GM21528 (cell line): Measurements from ENCODE around the gene APOB.
"Not testable (repeated sequence)": the region's sequence is repeated elsewhere in the genome, so short reads cannot be mapped to it uniquely, and the experiment has no call there.

ENCODE experiments used
- ATAC-seq: cut with Tn5 transposase; IDR thresholded peaks from one replicate; pipeline ENCODE4 v1.9.1; 2021; ENCODE audit warnings: mild to moderate bottlenecking, moderate library complexity; ENCODE audit not compliant: unreplicated experiment, low FRiP score

APOB gene

GRCh38 chr2:21035282-21035973 lies 8.4 kb downstream of the APOB start:
- no peak for ATAC-seq

- no peak for ATAC-seq
Measured at GRCh38 chr2:21034972-21035279, 8.9 kb downstream of the APOB start.

- no peak for ATAC-seq
Measured at GRCh38 chr2:21034156-21034971, 9.5 kb downstream of the APOB start.

- no peak for ATAC-seq
Measured at GRCh38 chr2:21033237-21034155, 10.4 kb downstream of the APOB start.

- ATAC-seq, result no peak
Measured at GRCh38 chr2:21032338-21033236, 11.3 kb downstream of the APOB start.

GRCh38 chr2:21030983-21031968 lies 12.6 kb downstream of the APOB start:
- no peak for ATAC-seq

- no peak for ATAC-seq
Measured at GRCh38 chr2:21029519-21029918, 14.4 kb downstream of the APOB start.

GRCh38 chr2:21028951-21029350 lies 14.9 kb downstream of the APOB start:
- ATAC-seq, result not testable (repeated sequence)

- ATAC-seq, result no peak
Measured at GRCh38 chr2:21028021-21028947, 15.6 kb downstream of the APOB start.

- ATAC-seq, result no peak
Measured at GRCh38 chr2:21026479-21027282, 17.2 kb downstream of the APOB start.

- ATAC-seq, result no peak
Measured at GRCh38 chr2:21025690-21026478, 18.0 kb downstream of the APOB start.

GRCh38 chr2:21024722-21025389 lies 19.0 kb downstream of the APOB start:
- ATAC-seq, result no peak

- ATAC-seq, result no peak
Measured at GRCh38 chr2:21024198-21024597, 19.7 kb downstream of the APOB start.

GRCh38 chr2:21023419-21024181 lies 20.3 kb downstream of the APOB start:
- ATAC-seq, result no peak

- ATAC-seq, result no peak
Measured at GRCh38 chr2:21022792-21023367, 21.0 kb downstream of the APOB start.
